HG02938 (cell line): ENCODE results near the gene EIF3L.
"Not testable (repeated sequence)": the region's sequence is repeated elsewhere in the genome, so short reads cannot be mapped to it uniquely, and the experiment has no call there.

ENCODE experiments used
- ATAC-seq: cut with Tn5 transposase; IDR thresholded peaks from one replicate; pipeline ENCODE4 v1.9.1; 2021; ENCODE audit warnings: mild to moderate bottlenecking, moderate library complexity; ENCODE audit not compliant: unreplicated experiment

Gene EIF3L

GRCh38 chr22:37849089-37849751, at the start of gene EIF3L:
Gene EIF3L, plus strand, starts transcription at chr22:37849419. Its CDS starts 31 bp downstream, at chr22:37849450.
- ATAC-seq: no peak

- ATAC-seq: not testable (repeated sequence)
Measured at GRCh38 chr22:37799979-37800378, 49.2 kb upstream of the EIF3L start.

- ATAC-seq: no peak
Measured at GRCh38 chr22:37801946-37802309, 47.3 kb upstream of the EIF3L start.

- no peak for ATAC-seq
Measured at GRCh38 chr22:37802310-37803194, 46.7 kb upstream of the EIF3L start.

DNA sequence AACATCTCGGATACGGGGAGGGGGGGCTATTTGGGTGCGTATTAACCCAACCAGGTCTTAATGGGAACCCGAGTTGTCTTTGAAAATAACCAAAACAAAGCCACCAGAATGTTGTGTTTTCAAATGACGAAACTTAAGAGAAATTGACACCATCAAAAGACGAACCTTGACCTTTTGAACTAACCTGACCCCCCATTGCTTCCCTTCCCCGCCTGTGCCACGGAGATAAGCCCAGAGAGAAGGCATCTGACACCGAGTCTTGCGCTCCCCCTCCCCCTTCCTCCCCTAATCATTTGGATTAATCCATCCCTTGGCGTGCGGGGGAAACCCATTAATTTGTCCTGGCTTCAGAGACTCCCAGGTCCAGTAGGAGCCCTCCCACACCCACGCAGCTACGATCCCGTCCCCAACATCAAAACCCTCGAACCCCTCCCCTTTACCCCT, 46.0 kb upstream of the EIF3L start:
- ATAC-seq: no peak

- ATAC-seq: no peak
Measured at GRCh38 chr22:37803639-37804351, 45.4 kb upstream of the EIF3L start.

DNA sequence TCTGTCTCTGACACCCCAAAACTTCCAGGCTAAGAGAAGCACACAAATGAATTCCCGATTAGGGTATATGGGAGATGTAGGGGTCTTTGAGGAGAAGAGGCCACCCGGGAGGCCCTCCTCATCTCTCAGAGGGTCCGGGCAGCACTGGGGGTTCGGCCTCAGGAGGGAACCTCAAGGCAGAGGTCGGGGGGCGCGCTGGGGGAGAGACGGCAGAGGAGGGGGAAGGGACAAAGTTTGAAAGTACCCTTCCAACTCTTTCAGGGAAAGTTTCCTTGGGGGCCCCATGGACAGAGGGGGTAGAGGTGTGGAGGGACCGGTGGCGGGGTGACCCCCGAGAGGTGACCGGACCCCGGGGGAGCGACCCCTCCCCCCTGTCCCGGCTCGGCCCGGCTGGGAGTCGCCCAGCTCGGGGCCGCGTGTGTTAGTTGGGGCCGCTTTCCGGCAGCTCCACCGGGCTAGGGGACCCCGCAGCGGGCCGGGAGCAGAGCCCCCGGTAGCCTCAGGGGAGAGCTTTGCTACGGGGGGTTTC, 44.8 kb upstream of the EIF3L start:
- no peak for ATAC-seq

DNA sequence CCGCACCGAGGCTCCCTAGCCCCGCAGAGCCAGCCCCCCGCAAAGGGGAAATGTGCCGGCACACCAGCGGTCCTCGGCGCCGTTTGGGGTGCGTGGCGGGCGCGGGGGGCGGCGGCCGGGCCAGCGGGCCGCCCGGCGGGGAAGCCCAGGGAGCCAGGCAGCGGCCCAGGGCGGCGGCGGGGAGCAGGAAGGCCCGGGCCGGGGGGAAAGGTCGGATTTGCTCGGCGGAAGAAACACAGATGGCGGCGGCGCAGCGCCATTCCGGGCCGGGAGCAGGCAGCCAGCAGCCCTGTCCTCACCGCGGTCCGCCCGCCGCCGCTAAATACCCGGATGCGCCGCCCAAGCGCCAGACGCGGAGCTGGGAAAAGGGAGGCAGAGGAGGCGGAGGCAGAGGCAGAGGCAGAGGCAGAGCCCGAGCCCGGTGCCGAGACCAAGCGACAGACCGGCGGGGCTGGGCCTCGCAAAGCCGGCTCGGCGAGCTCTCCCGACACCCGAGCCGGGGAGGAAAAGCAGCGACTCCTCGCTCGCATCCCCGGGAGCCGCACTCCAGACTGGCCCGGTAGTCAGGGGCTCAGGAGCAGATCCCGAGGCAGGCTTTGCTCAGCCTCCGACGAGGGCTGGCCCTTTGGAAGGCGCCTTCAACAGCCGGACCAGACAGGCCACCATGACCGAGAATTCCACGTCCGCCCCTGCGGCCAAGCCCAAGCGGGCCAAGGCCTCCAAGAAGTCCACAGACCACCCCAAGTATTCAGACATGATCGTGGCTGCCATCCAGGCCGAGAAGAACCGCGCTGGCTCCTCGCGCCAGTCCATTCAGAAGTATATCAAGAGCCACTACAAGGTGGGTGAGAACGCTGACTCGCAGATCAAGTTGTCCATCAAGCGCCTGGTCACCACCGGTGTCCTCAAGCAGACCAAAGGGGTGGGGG, 44.1 kb upstream of the EIF3L start:
- ATAC-seq: no peak

DNA sequence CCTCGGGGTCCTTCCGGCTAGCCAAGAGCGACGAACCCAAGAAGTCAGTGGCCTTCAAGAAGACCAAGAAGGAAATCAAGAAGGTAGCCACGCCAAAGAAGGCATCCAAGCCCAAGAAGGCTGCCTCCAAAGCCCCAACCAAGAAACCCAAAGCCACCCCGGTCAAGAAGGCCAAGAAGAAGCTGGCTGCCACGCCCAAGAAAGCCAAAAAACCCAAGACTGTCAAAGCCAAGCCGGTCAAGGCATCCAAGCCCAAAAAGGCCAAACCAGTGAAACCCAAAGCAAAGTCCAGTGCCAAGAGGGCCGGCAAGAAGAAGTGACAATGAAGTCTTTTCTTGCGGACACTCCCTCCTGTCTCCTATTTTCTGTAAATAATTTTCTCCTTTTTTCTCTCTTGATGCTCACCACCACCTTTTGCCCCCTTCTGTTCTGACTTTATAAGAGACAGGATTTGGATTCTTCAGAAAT, 43.4 kb upstream of the EIF3L start:
- no peak for ATAC-seq

DNA sequence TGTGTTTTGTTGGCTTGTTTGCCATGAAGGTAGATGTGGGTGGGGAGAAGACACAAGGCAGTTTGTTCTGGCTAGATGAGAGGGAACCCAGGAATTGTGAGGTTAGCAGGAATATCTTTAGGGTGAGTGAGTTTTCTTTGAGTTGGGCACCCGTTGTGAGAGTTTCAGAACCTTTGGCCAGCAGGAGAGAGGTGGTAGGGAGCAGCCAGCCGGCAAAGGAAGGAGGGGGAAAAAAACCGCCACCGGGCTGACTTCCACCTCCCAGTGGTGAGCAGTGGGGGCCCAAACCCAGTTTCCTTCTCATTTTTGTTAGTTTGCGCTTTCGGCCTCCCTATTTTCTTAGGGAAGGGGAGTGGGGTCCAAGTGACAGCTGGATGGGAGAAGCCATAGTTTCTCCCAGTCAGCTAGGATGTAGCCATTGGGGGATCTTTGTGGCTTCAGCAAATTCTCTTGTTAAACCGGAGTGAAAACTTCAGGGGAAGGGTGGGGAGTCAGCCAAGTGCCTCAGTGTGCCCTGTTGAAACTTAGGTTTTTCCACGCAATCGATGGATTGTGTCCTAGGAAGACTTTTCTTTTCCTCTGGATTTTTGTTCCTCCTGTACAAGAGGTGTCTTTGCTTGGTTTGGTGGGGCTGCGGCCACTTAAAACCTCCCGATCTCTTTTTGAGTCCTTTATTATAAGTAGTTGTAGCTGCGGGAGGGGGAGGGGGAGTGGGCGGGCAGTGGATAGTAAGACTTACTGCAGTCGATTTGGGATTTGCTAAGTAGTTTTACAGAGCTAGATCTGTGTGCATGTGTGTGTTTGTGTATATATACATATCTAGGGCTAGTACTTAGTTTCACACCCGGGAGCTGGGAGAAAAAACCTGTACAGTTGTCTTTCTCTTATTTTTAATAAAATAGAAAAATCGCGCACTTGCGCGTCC, 42.5 kb upstream of the EIF3L start:
- ATAC-seq: no peak

DNA sequence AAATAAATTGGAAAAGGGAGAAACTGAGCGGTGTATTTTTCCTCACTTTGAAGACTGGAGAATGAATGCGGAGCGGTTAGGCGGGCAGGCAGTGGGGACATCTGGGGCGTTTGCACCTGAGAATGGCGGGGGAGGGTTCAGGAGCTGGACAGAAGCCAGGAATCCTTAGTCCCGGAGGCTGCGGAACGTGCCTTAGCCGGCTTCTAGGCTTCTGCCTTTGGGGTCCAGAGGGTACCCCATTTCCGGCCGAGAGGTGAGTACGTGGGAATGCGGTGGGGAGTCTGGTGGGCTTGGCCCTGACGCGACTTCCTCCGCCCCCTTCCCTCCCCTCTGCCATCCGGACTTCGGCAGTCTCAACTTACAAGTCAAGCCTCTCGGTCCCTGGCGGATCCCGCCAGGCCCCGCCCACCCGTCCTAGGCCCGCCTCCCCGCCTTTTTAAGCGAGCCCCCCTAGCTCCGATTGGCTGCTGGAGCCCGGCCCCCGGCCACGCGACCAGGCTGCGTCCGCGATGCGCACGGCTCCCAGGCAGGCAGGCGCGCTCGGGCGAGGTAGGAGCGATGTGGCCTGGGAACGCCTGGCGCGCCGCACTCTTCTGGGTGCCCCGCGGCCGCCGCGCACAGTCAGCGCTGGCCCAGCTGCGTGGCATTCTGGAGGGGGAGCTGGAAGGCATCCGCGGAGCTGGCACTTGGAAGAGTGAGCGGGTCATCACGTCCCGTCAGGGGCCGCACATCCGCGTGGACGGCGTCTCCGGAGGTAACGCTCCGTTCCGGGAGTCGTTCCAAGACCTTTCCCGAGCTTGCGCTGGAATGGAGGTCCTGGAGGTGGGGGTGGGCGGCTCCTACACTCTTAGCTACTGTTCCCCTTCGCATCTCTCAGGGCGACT, 41.6 kb upstream of the EIF3L start, which contains the start of gene GCAT:
Gene GCAT, plus strand, starts transcription at position 525 of the 884 bp plus-strand sequence. Its CDS starts 34 bp downstream, at position 559.
- peak; percentile 66 for ATAC-seq

DNA sequence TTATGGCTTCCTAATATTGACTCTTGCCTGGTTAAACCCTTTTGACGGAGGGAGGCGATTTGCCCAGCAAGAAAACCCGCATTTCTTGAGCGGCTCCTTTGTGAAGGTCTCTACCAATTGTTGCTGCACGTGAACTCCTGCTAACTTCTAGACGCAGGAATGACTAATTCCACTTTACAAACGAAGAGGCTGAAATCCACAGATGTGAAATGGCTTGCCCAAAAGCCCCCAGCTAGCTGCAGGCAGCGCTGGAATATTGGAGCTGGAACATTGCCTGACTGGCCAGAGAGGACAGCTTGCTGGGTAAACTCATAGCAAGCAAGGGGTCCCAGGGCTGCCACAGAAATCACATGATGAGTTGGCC, 40.9 kb upstream of the EIF3L start:
- no peak for ATAC-seq

DNA sequence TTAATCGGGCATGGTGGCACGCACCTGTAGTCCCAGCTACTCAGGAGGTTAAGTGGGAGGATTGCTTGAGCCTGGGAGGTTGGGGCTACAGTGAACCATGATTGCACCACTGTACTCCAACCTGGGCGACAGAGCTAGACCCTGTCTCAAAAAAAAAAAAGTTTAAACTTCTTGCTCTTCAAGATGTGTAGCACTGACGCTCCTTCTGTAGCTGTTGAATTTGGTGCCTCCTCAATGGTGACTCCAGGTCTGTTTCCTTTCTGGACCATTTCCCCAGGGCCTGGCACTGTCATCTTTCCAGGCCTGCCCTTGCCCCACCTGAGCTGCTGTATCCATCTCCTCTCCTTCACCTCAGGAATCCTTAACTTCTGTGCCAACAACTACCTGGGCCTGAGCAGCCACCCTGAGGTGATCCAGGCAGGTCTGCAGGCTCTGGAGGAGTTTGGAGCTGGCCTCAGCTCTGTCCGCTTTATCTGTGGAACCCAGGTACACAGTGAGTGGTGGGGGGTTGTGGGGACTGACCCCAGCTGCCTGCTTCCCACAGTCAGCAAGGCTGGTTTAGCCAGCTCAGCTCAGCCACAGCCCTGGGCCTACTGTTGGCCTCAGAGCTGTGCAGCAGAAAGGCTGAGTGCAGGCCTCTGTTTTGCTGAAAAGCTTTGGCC, 39.4 kb upstream of the EIF3L start:
- no peak for ATAC-seq

DNA sequence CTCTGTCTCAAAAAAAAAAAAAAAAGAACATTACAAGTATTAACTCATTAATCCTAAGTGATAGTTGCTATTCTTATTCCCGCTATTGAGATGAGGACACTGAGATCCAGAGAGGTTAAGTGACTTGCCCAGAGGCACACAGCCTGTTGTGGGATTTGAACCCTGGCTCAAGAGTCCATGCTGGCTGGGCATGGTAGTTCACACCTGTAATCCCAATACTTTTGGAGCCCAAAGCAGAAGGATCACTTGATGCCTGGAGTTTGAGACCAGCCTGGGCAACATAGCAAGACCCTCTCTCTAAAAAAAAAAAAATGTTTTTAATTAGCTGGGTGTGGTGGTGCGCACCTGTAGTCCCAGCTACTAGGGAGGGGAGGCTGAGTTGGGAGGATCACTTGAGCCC, 37.4 kb upstream of the EIF3L start:
- no peak for ATAC-seq

- no peak for ATAC-seq
Measured at GRCh38 chr22:37812869-37813678, 36.1 kb upstream of the EIF3L start.

- ATAC-seq: no peak
Measured at GRCh38 chr22:37815593-37815992, 33.6 kb upstream of the EIF3L start.
